HUES64 (cell line): ENCODE measurements around the gene ZC3HAV1.

ENCODE experiments used
- H3K27ac ChIP-seq: 2 replicates; pipeline ENCODE4 v1.7.0; 2013; ENCODE audit warnings: low read depth, low read length, inconsistent platforms
- H3K27me3 ChIP-seq: 2 replicates; pipeline ENCODE4 v1.6.1; 2013; ENCODE audit warnings: mild to moderate bottlenecking, low read length; ENCODE audit not compliant: insufficient read depth
- H3K36me3 ChIP-seq: 2 replicates; pipeline ENCODE4 v1.6.1; 2013; ENCODE audit warnings: mild to moderate bottlenecking, low read length; ENCODE audit not compliant: insufficient read depth
- H3K4me1 ChIP-seq: 2 replicates; pipeline ENCODE4 v1.6.1; 2013; ENCODE audit warnings: mild to moderate bottlenecking, low read length, moderate library complexity; ENCODE audit not compliant: insufficient read depth
- H3K4me3 ChIP-seq: 2 replicates; pipeline ENCODE4 v1.5.1; 2013; ENCODE audit warnings: mild to moderate bottlenecking, low read length, moderate library complexity
- H3K9ac ChIP-seq: 2 replicates; pipeline ENCODE4 v1.6.1; 2013; ENCODE audit warnings: mild to moderate bottlenecking, low read depth, low read length
- H3K9me3 ChIP-seq: 2 replicates; pipeline ENCODE4 v1.6.1; 2013; ENCODE audit warnings: low read depth, low read length; ENCODE audit not compliant: insufficient read depth
- WGBS: fragments of 150-250, 120-280 bp; methylation state at CpG from one replicate; pipeline ENCODE4 v1.1.7; 2013; ENCODE audit warnings: missing lambda C conversion rate; 5-methylcytosine and 5-hydroxymethylcytosine counted together

The ZC3HAV1 gene

GRCh38 chr7:139124084-139124914 lies 14.8 kb upstream of the ZC3HAV1 start:
- H3K4me1 ChIP-seq, result no peaks in the 10 kb centered on the region
- 95% methylated on average over 4 of the region's 4 CpGs for WGBS
- no peaks in the 10 kb centered on the region for H3K27me3 ChIP-seq
- no peak overlapping the region for H3K4me3 ChIP-seq
- H3K27ac ChIP-seq, result no peak overlapping the region
- no peak overlapping the region for H3K9ac ChIP-seq
- no peaks in the 10 kb centered on the region for H3K36me3 ChIP-seq
- H3K9me3 ChIP-seq, result no peaks in the 10 kb centered on the region

DNA sequence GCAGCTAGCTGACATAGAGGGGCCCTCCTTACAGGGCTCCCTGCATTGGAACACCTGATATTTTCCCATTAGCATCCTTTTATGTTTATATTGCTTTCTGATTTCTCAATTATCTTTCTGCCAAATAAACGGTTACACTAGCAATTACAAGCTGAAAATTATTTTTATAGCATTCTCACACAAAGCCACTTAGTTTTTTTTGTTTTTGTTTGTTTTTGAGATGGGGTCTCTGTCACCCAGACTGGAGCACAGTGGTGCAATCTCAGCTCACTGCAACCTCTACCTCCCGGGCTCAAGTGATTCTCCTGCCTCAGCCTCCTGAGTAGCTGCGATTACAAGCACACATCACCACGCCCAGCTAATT lies 9.9 kb upstream of the ZC3HAV1 start:
- H3K4me3 ChIP-seq, result no peak overlapping the region
- H3K36me3 ChIP-seq, result no peaks in the 10 kb centered on the region
- H3K4me1 ChIP-seq, result no peaks in the 10 kb centered on the region
- H3K9ac ChIP-seq, result no peak overlapping the region
- H3K9me3 ChIP-seq, result no peaks in the 10 kb centered on the region
- no peak overlapping the region for H3K27ac ChIP-seq
- no peaks in the 10 kb centered on the region for H3K27me3 ChIP-seq
- WGBS, result 98% methylated on average over 4 of the region's 4 CpGs

DNA sequence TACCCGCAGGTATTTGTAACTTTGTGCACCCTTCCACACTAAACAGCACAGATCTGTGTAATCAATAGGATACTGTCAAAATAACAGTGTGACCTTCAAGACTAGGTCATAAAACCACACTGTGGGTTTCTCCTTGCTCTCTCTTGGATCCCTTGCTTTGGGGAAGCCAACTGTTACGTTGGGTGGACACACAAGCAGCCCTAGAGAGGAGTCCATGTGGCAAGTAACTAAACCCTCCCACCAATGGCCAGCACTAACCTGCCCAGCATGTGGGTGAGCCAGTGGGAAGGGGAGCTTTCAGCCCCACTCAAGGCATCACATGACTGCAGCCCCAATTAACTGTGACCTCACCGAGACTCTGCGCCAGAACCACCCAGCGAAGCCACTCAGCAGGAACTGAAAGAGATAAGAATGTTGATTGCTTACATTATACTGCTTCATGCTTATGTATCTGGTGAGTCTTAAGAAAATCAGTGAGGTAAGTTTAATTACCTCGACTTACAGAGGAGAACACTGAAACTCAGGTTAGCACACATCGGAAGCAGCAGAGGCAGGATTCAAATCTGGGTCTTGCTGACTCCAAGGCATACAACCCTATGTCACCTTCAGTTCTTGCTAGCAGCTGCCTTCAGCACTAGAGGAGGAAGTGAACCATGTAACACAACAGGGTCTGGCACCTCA lies 9.4 kb upstream of the ZC3HAV1 start:
- Histone ChIP-seq H3K9ac (no peak overlapping the region), H3K4me1 (no peaks in the 10 kb centered on the region), H3K27ac (no peak overlapping the region), H3K27me3 (no peaks in the 10 kb centered on the region), H3K9me3 (no peaks in the 10 kb centered on the region), H3K36me3 (no peaks in the 10 kb centered on the region), H3K4me3 (no peak overlapping the region)
- WGBS, result 91% methylated on average over 7 of the region's 7 CpGs

GRCh38 chr7:139118234-139118804 lies 8.8 kb upstream of the ZC3HAV1 start:
- Histone ChIP-seq H3K4me1 (no peaks in the 10 kb centered on the region), H3K36me3 (no peaks in the 10 kb centered on the region), H3K9ac (no peak overlapping the region), H3K27me3 (no peaks in the 10 kb centered on the region), H3K4me3 (no peak overlapping the region), H3K27ac (no peak overlapping the region), H3K9me3 (no peaks in the 10 kb centered on the region)
- WGBS, result 83% methylated on average over 8 of the region's 8 CpGs

DNA sequence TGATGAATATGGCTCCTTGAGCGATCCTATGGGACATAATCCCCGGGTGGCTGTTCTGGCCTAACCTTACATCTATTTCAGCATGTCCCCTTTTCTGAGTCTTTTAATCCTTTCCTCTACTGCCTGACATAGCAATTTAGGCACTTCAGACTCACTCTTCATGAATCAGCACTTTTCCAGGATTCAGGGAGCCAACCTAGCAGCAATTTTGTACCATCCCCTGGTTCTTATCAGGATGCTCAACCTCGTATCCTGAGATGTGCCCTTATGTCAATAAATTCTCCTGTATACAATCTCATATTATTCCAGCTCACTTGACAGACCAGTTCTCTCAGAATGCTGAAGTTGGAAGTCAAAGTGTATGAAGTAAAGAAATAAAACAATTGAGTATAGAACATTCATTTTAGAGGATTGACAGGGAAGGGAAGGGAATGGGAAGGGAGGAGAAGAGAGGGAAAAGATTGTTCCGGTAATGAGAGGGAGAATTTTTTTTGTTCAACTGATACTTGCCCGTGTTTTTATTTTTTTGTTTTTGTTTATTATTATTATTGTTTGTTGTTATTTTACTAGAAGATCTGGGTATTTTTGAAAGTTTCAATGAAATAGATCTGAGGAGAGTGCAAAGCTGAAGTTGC lies 8.2 kb upstream of the ZC3HAV1 start:
- Histone ChIP-seq H3K27me3 (no peaks in the 10 kb centered on the region), H3K4me1 (no peaks in the 10 kb centered on the region), H3K27ac (no peak overlapping the region), H3K9me3 (no peaks in the 10 kb centered on the region), H3K4me3 (no peak overlapping the region), H3K36me3 (no peaks in the 10 kb centered on the region), H3K9ac (no peak overlapping the region)
- 95% methylated on average over 5 of the region's 5 CpGs for WGBS

DNA sequence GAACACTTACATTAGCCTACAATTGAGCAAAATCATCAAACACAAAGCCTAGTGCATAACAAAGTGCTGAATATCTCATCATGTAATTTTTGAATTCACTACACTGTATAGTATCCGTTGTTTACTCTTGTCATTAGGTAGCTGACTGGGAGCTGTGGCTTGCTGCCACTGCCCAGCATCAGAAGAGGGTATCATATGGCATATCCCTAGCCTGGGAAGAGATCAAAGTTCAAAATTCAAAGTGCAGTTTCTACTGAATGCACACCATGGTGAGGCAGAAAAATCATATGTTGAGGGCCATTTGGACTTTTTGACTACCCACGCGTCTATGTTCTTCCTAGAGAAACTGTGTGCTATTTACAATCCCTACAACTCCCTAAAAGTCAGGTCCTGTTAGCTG lies 7.5 kb upstream of the ZC3HAV1 start:
- Histone ChIP-seq H3K9ac (no peak overlapping the region), H3K27me3 (no peaks in the 10 kb centered on the region), H3K9me3 (no peaks in the 10 kb centered on the region), H3K4me3 (no peak overlapping the region), H3K27ac (no peak overlapping the region), H3K4me1 (no peaks in the 10 kb centered on the region), H3K36me3 (no peaks in the 10 kb centered on the region)
- WGBS, result 94% methylated on average over 3 of the region's 3 CpGs

- no peak overlapping the region for H3K9ac ChIP-seq
- H3K9me3 ChIP-seq, result no peaks in the 10 kb centered on the region
- peaks cover under 1% of the 10 kb centered on the region; the same call in 1 of the 2 replicates for H3K4me1 ChIP-seq
- no peak overlapping the region for H3K27ac ChIP-seq
- 98% methylated on average over 3 of the region's 3 CpGs for WGBS
- peaks cover 18% of the 10 kb centered on the region for H3K27me3 ChIP-seq
- no peak overlapping the region for H3K4me3 ChIP-seq
- no peaks in the 10 kb centered on the region for H3K36me3 ChIP-seq
These were observed 5.6 kb upstream of the ZC3HAV1 start for GRCh38 chr7:139115104-139115503.

DNA sequence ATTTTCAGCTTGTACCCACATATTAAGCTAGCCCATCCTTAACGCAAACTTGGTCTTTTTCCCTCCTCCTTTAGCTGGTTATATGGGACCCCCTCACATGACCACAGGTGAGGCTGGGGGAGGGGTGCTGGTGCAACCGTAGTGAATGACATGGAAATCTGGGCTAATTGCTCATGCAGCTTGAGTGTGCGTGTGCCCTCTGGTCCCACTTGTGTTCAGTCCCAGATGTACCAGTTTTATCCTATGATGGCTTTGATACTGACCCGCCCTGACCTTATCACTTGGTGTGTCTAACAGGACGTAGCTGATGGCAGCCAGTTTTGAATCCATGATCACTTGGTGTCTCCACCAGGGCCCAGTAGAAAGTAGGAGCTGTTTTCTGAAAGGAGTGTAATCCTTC lies 5.1 kb upstream of the ZC3HAV1 start:
- Histone ChIP-seq H3K27me3 (peaks cover 23% of the 10 kb centered on the region), H3K36me3 (no peaks in the 10 kb centered on the region), H3K27ac (no peak overlapping the region), H3K9me3 (no peaks in the 10 kb centered on the region), H3K9ac (no peak overlapping the region), H3K4me3 (no peak overlapping the region), H3K4me1 (peaks cover 4% of the 10 kb centered on the region; the same call in 1 of the 2 replicates)
- 88% methylated on average over 5 of the region's 5 CpGs for WGBS

- Histone ChIP-seq H3K9me3 (no peaks in the 10 kb centered on the region), H3K36me3 (no peaks in the 10 kb centered on the region), H3K9ac (no peak overlapping the region), H3K4me3 (no peak overlapping the region), H3K27me3 (peaks cover 27% of the 10 kb centered on the region), H3K27ac (no peak overlapping the region), H3K4me1 (peaks cover 4% of the 10 kb centered on the region; the same call in 1 of the 2 replicates)
- 98% methylated on average over 3 of the region's 3 CpGs for WGBS
These were observed 4.5 kb upstream of the ZC3HAV1 start for GRCh38 chr7:139114018-139114417.

- Histone ChIP-seq H3K27me3 (peaks cover 39% of the 10 kb centered on the region), H3K4me1 (peaks cover 6% of the 10 kb centered on the region; the same call in 1 of the 2 replicates), H3K9me3 (no peaks in the 10 kb centered on the region), H3K4me3 (no peak overlapping the region), H3K9ac (no peak overlapping the region), H3K27ac (no peak overlapping the region), H3K36me3 (no peaks in the 10 kb centered on the region)
- 86% methylated on average over 2 of the region's 2 CpGs for WGBS
These were observed 3.3 kb upstream of the ZC3HAV1 start for GRCh38 chr7:139112741-139113250.

- no peaks in the 10 kb centered on the region for H3K9me3 ChIP-seq
- no peaks in the 10 kb centered on the region for H3K36me3 ChIP-seq
- H3K4me3 ChIP-seq, result no peak overlapping the region
- peaks cover 44% of the 10 kb centered on the region for H3K27me3 ChIP-seq
- no peak overlapping the region for H3K9ac ChIP-seq
- H3K27ac ChIP-seq, result no peak overlapping the region
- peaks cover 8% of the 10 kb centered on the region; the same call in 1 of the 2 replicates for H3K4me1 ChIP-seq
- WGBS, result 92% methylated on average over 3 of the region's 3 CpGs
These were observed 2.8 kb upstream of the ZC3HAV1 start for GRCh38 chr7:139112316-139112715.
